T1000 (cell line): ENCODE results near the gene MROH8.
A peak's percentile ranks its signal among the peaks of the same experiment; 100 is the strongest.

Source experiments
- DNase-seq: peaks from one replicate; lab custom pipeline; 2025; ENCODE audit warnings: mixed read lengths; lab: John Stamatoyannopoulos, UW

MROH8 gene

DNA sequence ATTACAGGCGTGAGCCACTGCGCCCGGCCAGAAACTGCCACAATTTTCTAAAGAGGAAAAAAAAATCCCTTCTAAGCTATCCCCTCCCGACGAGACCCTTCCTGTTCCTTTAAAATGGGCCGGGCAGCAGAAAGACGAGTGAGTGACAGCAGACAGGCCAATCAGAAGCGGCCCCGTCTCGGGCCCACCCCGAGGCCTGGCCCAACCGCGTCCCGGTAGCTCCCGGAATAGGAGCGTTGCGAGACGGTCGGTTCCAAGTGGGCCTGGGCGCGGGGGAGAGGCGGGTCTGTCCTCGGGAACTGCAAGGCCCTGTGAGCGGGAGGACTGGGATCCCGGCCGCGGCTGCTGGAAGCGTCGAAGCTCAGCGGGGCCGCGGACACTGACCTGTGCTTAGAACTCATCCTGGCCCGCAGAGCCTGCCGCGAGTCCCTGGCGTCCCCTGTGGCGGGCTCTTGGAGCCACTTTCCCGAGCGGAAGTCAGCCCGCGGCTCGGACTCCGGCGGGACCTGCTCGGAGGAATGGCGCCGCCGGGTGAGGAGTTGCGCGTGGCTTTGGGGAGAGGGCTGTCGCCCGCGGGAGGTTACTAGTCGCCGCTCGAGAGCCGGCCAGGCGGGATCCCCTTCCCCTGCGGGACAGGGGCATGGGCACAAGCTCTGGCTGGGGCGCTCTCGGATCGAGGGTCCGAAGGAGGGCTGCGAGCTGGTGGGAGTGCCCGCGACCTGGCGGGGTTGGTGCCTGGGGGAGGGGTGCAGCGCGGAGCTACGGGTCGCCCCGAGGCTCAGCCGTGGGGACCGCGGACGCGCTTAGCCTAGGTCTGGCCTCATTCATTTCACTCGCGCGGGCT, at the start of gene MROH8, which contains the start of gene RPN2:
MROH8 (minus strand) TSS at position 710 of the 844 bp plus-strand sequence.
RPN2 (plus strand) TSS at position 492 of the 844 bp plus-strand sequence; CDS start at position 519, 27 bp downstream.
- DNase-seq: peak; percentile 95

DNA sequence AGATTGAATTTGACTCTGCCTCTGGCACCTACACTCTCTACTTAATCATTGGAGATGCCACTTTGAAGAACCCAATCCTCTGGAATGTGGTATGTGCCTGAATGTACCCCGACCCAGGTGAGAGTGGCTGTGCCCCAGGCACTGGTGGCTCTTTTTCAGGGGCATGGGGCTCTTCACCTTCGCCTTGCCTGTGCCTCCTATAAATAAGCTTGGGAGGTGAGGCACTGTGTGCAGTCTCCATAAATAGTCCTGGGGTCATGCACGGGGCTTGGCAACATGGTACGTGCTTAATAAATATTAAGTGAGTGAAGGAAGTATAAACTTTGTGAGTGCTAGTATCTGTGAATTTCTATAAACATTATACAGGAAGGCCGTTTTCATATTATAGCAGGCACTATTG, 49.3 kb upstream of the MROH8 start:
- DNase-seq: no peak

DNA sequence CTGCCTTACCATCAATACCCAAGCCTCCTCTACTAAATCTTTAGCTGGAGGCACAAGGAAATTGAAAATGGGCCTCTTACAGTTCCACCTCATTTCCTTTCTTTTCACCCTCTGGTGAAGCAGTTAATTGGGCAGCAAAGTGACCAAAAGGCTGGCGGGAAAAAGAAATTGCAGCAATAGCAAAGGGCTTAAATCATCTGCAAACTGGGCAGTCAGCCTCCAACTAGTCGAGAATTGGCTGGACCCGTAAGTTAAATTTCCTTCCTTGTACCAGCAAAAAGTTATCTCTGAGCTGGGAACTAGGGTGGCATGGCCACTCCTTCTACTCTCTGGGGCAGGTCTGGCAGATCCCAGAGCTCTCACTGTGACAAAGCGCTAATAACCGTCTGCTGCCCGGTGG, 48.7 kb upstream of the MROH8 start:
- no peak for DNase-seq

- DNase-seq: no peak
These were observed 47.5 kb upstream of the MROH8 start for GRCh38 chr20:37226889-37227288.

- no peak for DNase-seq
These were observed 45.8 kb upstream of the MROH8 start for GRCh38 chr20:37225146-37225545.

DNA sequence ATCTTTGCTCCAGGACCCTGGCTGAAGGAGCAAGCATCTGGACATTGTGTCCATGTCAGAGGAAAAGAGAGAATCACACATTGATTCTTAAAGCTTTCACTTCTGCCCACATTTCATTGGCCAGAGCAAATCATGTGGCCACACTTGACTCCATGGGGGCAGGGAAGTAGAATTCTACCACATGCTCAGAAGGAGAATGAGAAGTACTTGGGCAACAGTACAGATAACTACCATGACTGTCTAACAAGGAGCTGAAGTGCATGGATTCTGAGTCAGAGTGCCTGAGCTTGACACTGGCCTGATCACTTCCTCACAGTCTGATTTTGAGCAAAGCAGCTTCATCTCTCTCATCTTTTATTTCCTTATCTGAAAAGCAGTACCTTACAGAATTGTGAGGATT, 43.7 kb upstream of the MROH8 start:
- no peak for DNase-seq

DNA sequence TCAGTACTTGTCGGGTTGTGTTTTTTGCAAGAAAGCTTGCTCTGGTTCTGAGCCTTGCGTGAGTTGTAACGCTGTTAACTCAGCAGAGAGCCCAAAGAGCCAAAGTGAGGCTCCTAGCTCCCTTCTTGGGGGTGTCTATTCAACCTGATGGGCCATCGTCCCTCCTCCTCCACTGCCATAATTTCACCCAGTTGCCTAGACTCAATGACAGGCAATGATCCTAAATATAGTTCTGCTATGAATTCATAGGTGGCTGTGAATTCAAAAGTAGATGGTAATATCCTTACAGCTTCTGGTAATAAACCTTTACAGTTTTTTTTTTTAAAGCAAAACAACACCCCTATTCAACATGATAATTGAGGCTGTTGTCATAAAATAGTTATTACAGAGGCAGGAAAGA, 42.7 kb upstream of the MROH8 start:
- DNase-seq: no peak

- DNase-seq: no peak
These were observed 41.4 kb upstream of the MROH8 start for GRCh38 chr20:37220731-37221130.

DNA sequence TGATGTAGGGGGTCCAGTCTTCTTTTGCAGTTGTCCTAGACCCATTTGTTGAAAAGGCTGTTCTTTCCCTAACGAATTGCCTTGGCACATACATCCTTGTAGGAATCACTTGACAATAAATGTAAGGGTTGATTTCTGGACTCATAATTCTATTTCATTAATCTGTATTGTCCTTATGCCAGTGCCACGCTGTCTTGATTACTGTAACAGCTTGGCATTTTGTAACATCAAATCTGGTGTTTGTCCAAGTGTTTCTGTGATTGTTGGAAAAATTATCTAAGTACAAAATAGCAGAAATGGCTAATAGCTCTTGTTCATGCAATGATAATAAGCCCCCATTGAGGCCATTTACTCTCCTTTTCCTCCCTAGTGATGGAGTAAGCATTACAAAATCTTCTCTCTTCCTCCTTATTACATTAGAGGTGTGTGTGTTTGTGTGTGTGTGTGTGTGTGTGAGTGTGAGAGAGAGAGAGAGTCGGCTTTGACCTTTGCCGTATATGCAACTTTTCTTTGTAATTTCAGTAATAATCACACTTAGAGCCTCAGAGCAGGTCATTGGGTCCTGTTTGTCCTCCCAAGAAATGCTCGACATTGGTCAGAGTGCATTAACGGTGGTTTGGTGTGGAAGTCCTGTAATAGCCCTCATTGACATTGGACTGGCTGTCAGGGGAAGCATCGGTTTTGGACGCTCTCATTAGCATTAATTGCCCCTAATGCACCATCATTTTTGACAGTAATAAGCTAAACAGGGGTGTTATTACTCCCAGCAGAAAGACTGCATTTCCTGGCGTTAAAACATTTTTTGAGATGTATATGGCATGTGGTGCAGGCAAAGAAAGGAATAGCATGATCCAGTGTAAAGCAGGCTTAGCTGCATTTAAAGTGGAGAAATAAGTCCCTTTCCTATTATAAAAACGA, 40.7 kb upstream of the MROH8 start:
- DNase-seq: no peak

DNA sequence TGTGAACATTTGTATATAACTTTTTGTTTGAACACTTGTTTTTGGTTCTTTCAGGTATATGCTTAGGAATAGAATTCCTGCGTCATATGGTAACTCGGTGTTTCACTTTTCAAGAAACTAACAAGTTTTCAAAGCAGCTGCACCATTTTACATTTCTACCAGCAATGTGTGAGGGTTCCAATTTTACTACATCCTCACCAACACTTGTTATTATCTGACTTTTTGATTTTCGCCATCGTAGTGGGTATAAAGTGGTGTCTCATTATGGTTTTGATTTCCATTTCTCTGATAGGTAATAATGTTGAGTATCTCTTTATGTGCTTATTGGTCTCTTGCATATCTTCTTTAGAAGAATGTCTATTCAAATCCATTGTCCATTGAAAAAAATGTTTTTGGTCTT, 39.6 kb upstream of the MROH8 start:
- DNase-seq: no peak

DNA sequence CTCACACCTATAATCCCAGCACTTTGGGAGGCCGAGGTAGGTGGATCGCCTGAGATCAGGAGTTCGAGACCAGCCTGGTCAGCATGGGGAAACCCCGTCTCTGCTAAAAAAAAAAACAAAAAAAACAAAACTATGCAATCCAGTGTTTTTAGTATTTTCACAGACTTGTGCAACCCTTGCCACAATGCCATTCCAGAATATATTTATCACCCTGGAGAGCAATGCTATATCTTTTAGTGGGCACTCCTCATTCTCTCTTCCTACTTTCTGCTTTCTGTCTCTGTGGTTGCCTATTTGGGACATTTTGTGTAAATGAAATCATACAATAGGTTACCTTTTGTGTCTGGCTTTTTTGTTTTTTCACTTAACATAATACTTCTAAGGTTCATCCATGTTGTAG, 39.1 kb upstream of the MROH8 start:
- no peak for DNase-seq

- DNase-seq: no peak
These were observed 30.4 kb upstream of the MROH8 start for GRCh38 chr20:37209661-37210314.

DNA sequence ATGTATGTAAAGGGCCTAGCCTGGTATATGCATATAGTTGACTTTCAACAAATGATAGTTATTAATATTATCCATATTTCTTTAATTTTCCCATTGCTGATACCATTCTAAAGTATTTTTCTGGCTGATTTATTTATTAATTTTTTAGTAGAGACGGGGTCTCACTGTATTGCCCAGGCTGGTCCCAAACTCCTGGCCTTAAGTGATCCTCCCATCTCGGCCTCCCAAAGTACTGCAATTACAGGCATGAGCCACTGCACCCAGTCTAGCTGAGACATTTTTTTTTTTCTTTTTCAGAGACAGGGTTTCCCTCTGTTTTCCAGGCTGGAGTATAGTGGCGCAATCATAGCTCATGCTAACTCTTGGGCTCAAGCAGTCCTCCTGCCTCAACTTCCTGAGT, 29.8 kb upstream of the MROH8 start:
- no peak for DNase-seq

- DNase-seq: no peak
These were observed 27.8 kb upstream of the MROH8 start for GRCh38 chr20:37207171-37207570.

GRCh38 chr20:37205794-37206193, 26.4 kb upstream of the MROH8 start:
- DNase-seq: no peak

GRCh38 chr20:37205130-37205529, 25.8 kb upstream of the MROH8 start:
- no peak for DNase-seq

GRCh38 chr20:37204056-37204455, 24.7 kb upstream of the MROH8 start:
- DNase-seq: no peak

DNA sequence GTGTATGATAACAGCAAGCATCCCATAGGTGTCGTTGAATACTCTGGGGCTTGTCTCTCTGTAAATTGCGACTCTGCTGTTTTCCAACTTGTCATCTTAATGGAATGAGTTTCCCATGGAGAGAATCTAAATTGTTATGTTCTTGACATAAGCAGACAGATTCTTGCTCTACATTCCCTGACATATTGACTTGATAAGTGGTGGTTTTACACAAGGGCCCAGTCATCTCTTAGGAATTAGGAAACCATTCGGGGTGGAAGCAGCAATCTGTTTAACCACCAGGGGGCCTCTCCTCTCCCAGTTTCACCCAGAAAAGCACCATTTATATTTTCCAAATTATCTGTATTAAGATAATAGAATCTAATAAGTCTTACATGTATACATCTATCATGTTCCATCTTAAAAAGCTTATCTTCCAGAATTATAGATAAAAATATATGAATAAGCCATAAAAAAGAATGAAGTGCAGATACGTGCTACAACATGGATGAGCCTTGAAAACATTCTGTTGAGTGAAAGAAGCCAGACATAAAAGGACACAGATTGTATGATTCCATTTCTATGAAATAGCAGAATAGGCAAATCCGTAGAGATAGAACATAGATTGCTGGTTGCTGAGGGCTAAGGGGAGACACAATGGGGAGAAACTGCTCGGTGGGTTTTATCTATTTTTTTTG, 23.1 kb upstream of the MROH8 start:
- DNase-seq: peak; percentile 51

GRCh38 chr20:37201827-37202162, 22.4 kb upstream of the MROH8 start:
- DNase-seq: no peak

DNA sequence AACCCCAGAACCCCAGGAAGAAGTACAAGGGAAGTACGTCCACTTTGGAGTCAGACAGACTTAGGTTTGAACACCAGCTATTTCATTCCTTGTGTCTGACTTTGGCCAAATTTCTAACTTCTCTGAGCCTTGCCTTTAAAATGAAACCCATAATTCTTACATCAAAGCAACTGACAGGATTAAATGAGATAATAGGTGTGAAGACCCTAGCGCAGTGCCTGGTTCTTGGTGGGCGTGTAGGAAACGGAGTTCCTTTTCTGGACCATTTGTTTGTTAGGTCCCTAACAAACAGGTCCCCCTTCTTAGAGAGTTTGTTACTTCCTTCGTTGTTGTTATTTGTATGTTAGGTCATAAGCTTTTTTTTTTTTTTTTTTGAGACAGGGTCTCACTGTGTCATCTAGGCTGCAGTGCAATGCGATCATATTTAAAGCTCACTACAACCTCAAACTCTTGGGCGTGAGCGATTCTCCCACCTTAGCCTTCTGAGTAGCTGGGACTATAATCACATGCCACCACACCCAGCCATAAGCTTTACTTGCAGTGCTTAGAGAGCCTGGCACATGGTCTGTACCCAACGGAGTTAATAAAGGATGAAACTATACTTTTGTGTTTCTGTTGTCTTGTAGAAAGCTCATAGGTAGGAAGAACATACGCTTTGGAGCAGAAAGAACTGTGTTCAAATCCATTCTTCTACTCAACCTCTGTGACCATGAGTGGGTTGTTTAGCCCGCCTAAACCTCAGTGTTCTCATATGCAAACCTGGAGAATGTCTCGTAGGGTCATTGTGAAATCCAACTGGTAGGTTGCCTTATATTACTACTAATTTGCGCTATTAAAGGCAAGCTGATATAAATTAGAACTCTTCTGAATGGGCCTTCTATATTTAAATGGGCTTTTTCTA, 21.8 kb upstream of the MROH8 start:
- no peak for DNase-seq

- no peak for DNase-seq
These were observed 21.0 kb upstream of the MROH8 start for GRCh38 chr20:37200376-37200775.
